B cell (primary cell): ENCODE data around the gene DNAJC8. TPM values are rescaled to one million over a fixed set of nuclear protein-coding genes. Genes with fewer than 3 reads are reported as not detected.
A peak's percentile ranks its signal among the peaks of the same experiment; 100 is the strongest.

ENCODE experiments used
- ATAC-seq: fragments of 200-7000 bp; cut with Tn5 transposase; one replicate; pipeline ENCODE4 v1.10.0; 2021; ENCODE audit warnings: low read depth, mild to moderate bottlenecking, moderate number of reproducible peaks, moderate library complexity
- CTCF ChIA-PET: fragments of 350-600 bp; sonication (Branson Sonifier 250); formaldehyde crosslinking; loops from one replicate; lab custom pipeline; 2021; ENCODE audit warnings: antibody characterized with exemption, inconsistent platforms; lab: Charles Lee
- POLR2A ChIA-PET: fragments of 350-600 bp; sonication (Branson Sonifier 250); formaldehyde crosslinking; loops from one replicate; lab custom pipeline; 2021; ENCODE audit warnings: antibody characterized with exemption; lab: Charles Lee
- DNase-seq: peaks from one replicate; pipeline ENCODE4 v3.0.0; 2013
- H2AFZ ChIP-seq: 2 replicates; pipeline ENCODE4 v1.6.1; 2012; ENCODE audit warnings: mild to moderate bottlenecking, low read depth, low read length; ENCODE audit not compliant: insufficient read depth, poor library complexity, severe bottlenecking
- H3K27ac ChIP-seq, 2 donors: 1 replicate in 1 of 2; 2 replicates in 1 of 2; pipeline ENCODE4 v1.5.1; 2012 to 2013; ENCODE audit warnings: low read length in 2 of 2, mild to moderate bottlenecking in 2 of 2, moderate library complexity in 1 of 2
- H3K27me3 ChIP-seq, 4 experiments: fragments of 200-600 bp in 1 of 4; sonication (generic) in 1 of 4; replicated peaks in 1 of 4; 1 replicate in 2 of 4; 2 replicates in 2 of 4; pipeline versions ENCODE4 v1.6.1 to v1.7.0; 2013 to 2016; ENCODE audit warnings: low read length in 3 of 4, mild to moderate bottlenecking in 2 of 4, mixed read lengths in 1 of 4, moderate library complexity in 1 of 4; ENCODE audit not compliant: insufficient read depth in 4 of 4, control insufficient read depth in 3 of 4; ENCODE audit errors: control extremely low read depth in 1 of 4
- H3K36me3 ChIP-seq, 2 experiments: replicated peaks in 1 of 2; 1 replicate in 1 of 2; 2 replicates in 1 of 2; pipeline versions ENCODE4 v1.6.1 to v1.7.1; 2013; ENCODE audit warnings: low read length in 1 of 2; ENCODE audit not compliant: insufficient read depth in 2 of 2, control insufficient read depth in 1 of 2; ENCODE audit errors: control extremely low read depth in 1 of 2, extremely low read depth in 1 of 2
- H3K4me1 ChIP-seq, 2 donors: fragments of 200-600 bp in 1 of 2; sonication (generic) in 1 of 2; 1 replicate in 1 of 2; 2 replicates in 1 of 2; pipeline versions ENCODE4 v1.5.1 to v1.6.1; 2013 to 2017; ENCODE audit warnings: low read length in 2 of 2; ENCODE audit not compliant: control insufficient read depth in 2 of 2, insufficient read depth in 2 of 2
- H3K4me2 ChIP-seq: replicated peaks from 2 replicates; pipeline ENCODE3; 2012; ENCODE audit warnings: mild to moderate bottlenecking, low read depth, low read length; ENCODE audit not compliant: poor library complexity, severe bottlenecking
- H3K4me3 ChIP-seq, 5 experiments: fragments of 200-600 bp in 1 of 5; sonication (generic) in 1 of 5; 1 replicate in 3 of 5; 2 replicates in 2 of 5; pipeline versions ENCODE4 v1.5.1 to v1.7.0; 2011 to 2016; ENCODE audit warnings: low read length in 4 of 5, mild to moderate bottlenecking in 4 of 5, low read depth in 2 of 5, control low read depth in 1 of 5, moderate library complexity in 1 of 5; ENCODE audit not compliant: insufficient read depth in 1 of 5; ENCODE audit errors: control extremely low read depth in 1 of 5, extremely low read depth in 1 of 5
- H3K79me2 ChIP-seq: fragments of 200-600 bp; sonication (generic); one replicate; pipeline ENCODE4 v1.6.0; 2016; ENCODE audit warnings: low read length; ENCODE audit not compliant: control insufficient read depth, insufficient read depth
- H3K9ac ChIP-seq: fragments of 200-600 bp; sonication (generic); 2 replicates; pipeline ENCODE4 v1.6.1; 2017; ENCODE audit warnings: mild to moderate bottlenecking, low read length, moderate library complexity
- H3K9me3 ChIP-seq, 3 donors: one replicate each; pipeline versions ENCODE4 v1.6.1 to v1.7.1; 2013; ENCODE audit warnings: low read length in 2 of 3; ENCODE audit not compliant: control insufficient read depth in 2 of 3, insufficient read depth in 1 of 3; ENCODE audit errors: control extremely low read depth in 1 of 3
- H4K20me1 ChIP-seq: 2 replicates; pipeline ENCODE4 v1.6.0; 2012; ENCODE audit warnings: mild to moderate bottlenecking, low read length; ENCODE audit not compliant: insufficient read depth, control insufficient read depth, poor library complexity, severe bottlenecking
- H3K27ac Mint-ChIP-seq: one replicate; pipeline ENCODE4 v1.8.0; 2021; ENCODE audit warnings: mixed read lengths
- H3K27me3 Mint-ChIP-seq: one replicate; pipeline ENCODE4 v1.8.0; 2021; ENCODE audit warnings: mixed read lengths
- H3K4me1 Mint-ChIP-seq: one replicate; pipeline ENCODE4 v1.8.0; 2021; ENCODE audit warnings: mixed read lengths
- H3K4me3 Mint-ChIP-seq: one replicate; pipeline ENCODE4 v1.8.0; 2021; ENCODE audit warnings: mixed read lengths
- H3K9me3 Mint-ChIP-seq: one replicate; pipeline ENCODE4 v1.8.0; 2022; ENCODE audit warnings: mixed read lengths; ENCODE audit not compliant: insufficient read depth
- EZH2 ChIP-seq: IDR thresholded peaks from 2 replicates; pipeline ENCODE4 v1.6.1; 2012; ENCODE audit warnings: borderline replicate concordance, low read depth, mild to moderate bottlenecking, moderate library complexity, low read length; ENCODE audit not compliant: insufficient read depth, poor library complexity, severe bottlenecking
- WGBS: methylation state at CpG from one replicate; pipeline ENCODE4 v1.1.5; 2013; ENCODE audit warnings: missing lambda C conversion rate; ENCODE audit not compliant: insufficient coverage; 5-methylcytosine and 5-hydroxymethylcytosine counted together
- intact Hi-C: fragments of 100-400 bp; cut with micrococcal nuclease; formaldehyde crosslinking; loops from one replicate; pipeline ENCODE4 v1.10.0; 2022
- polyA plus RNA-seq: library from polyadenylated mRNA; depleted of rRNA; stranded (reverse); fragments of >200 nt; gene quantifications from 2 replicates; pipeline ENCODE4 v1.2.3, GENCODE V29; 2012
- total RNA-seq, 2 donors: library from RNA; stranded (reverse); fragments of 120-200 nt in 1 of 2; gene quantifications; 1 replicate in 1 of 2; 2 replicates in 1 of 2; pipeline versions ENCODE4 v1.2.3 to v1.2.4, GENCODE V29; 2013 to 2022
- TF ChIP-seq, protein P1 (sequence below): fragments of 200-600 bp; IDR thresholded peaks from one replicate; pipeline ENCODE4 v1.8.0; 2022; ENCODE audit warnings: antibody characterized with exemption, mild to moderate bottlenecking

Gene DNAJC8
- total and polyA plus RNA-seq, 2 donors (not counting 1 experiment from before 2014, with no cell fraction given), result 26.3 to 74.6 TPM

DNA sequence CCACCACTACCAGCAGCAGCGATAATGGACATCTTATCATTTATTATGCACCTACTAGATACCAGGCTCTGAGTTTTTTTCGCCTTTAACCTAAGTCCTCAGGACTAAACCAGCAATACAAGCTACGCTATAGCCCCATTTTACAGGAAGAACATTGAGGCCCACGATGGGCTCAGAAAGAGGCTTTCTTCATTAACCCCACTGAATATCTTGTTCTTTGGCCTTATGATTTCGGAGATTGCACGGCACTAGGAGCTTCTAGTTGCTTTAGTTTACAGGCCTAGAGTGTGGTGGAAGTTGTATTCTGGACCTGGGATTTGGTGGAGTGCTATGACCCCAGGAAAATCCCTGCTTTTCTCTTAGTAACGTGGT, 28.0 kb upstream of the DNAJC8 start:
- Histone ChIP-seq H3K27me3 (peaks cover 0 to 4% (median 1%) of the 10 kb centered on the region in 4 experiments), H3K9me3 (no peaks in the 10 kb centered on the region), H3K4me1 (peaks cover 22% of the 10 kb centered on the region in 2 donors), H3K4me2 (peak overlapping the region; percentile 100), H4K20me1 (no peaks in the 10 kb centered on the region), H2AFZ (peak overlapping the region; percentile 91), H3K36me3 (no peaks in the 10 kb centered on the region), H3K9ac (peak overlapping the region; percentile 87), H3K27ac (no peak overlapping the region), H3K79me2 (peaks cover 41% of the 10 kb centered on the region), H3K4me3 (peak overlapping the region in 1 of 5 experiments; percentile 96)
- ATAC-seq (no peak), DNase-seq (no peak)
- ChIA-PET POLR2A (interaction anchor here (1.7 to 2.9 kb wide), 2 partner anchors 12 to 14 kb away, joined by 7 to 10 read pairs; no protein-coding TSS in a partner anchor), CTCF (interaction anchor here (1.2 to 7.9 kb wide), 2 partner anchors 11 to 615 kb away, joined by 3 to 64 read pairs; no protein-coding TSS in a partner anchor)
- intact Hi-C loops, result no loop called here
- 93% methylated on average over 6 of the region's 7 CpGs for WGBS
- peak overlapping the region; percentile 71 for H3K4me3 Mint-ChIP-seq
- no peak for TF ChIP-seq EZH2
- TF ChIP-seq, protein P1, sequence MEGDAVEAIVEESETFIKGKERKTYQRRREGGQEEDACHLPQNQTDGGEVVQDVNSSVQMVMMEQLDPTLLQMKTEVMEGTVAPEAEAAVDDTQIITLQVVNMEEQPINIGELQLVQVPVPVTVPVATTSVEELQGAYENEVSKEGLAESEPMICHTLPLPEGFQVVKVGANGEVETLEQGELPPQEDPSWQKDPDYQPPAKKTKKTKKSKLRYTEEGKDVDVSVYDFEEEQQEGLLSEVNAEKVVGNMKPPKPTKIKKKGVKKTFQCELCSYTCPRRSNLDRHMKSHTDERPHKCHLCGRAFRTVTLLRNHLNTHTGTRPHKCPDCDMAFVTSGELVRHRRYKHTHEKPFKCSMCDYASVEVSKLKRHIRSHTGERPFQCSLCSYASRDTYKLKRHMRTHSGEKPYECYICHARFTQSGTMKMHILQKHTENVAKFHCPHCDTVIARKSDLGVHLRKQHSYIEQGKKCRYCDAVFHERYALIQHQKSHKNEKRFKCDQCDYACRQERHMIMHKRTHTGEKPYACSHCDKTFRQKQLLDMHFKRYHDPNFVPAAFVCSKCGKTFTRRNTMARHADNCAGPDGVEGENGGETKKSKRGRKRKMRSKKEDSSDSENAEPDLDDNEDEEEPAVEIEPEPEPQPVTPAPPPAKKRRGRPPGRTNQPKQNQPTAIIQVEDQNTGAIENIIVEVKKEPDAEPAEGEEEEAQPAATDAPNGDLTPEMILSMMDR, result no peak
- H3K9me3 Mint-ChIP-seq, result no peaks in the 10 kb centered on the region
- no peak overlapping the region for H3K27ac Mint-ChIP-seq
- H3K4me1 Mint-ChIP-seq, result peaks cover 19% of the 10 kb centered on the region
- H3K27me3 Mint-ChIP-seq, result peaks cover 16% of the 10 kb centered on the region
